HepG2 (cell line): ENCODE measurements around the gene SPATA33. TPM values are rescaled to one million over a fixed set of nuclear protein-coding genes. Genes with fewer than 3 reads are reported as not detected.

ENCODE experiments used
- AFF4 ChIP-seq: sonication (generic); formaldehyde crosslinking; IDR thresholded peaks from 2 replicates; pipeline ENCODE4 v1.4.0; 2020; ENCODE audit warnings: missing genetic modification reagents
- ARID2 ChIP-seq: sonication (generic); formaldehyde crosslinking; IDR thresholded peaks from 2 replicates; pipeline ENCODE4 v1.8.1; 2022; ENCODE audit warnings: mild to moderate bottlenecking, missing genetic modification reagents, borderline replicate concordance
- FOXA3 ChIP-seq: IDR thresholded peaks from 2 replicates; pipeline ENCODE4 v1.6.1; 2016; ENCODE audit warnings: missing genetic modification reagents, missing compliant biosample characterization
- HDAC2 ChIP-seq: sonication (generic); formaldehyde crosslinking; IDR thresholded peaks from 2 replicates; pipeline ENCODE4 v1.4.0; 2020; ENCODE audit warnings: missing genetic modification reagents
- HOXA5 ChIP-seq: sonication (generic); formaldehyde crosslinking; IDR thresholded peaks from 2 replicates; pipeline ENCODE4 v1.4.0; 2020; ENCODE audit warnings: missing genetic modification reagents
- NKX3-1 ChIP-seq: sonication (generic); formaldehyde crosslinking; IDR thresholded peaks from 2 replicates; pipeline ENCODE4 v1.5.0; 2020; ENCODE audit warnings: missing genetic modification reagents
- PITX1 ChIP-seq: sonication (generic); formaldehyde crosslinking; IDR thresholded peaks from 2 replicates; pipeline ENCODE4 v1.5.1; 2020; ENCODE audit warnings: mild to moderate bottlenecking, missing genetic modification reagents
- PREB ChIP-seq: sonication (generic); formaldehyde crosslinking; IDR thresholded peaks from 2 replicates; pipeline ENCODE4 v1.4.0; 2020; ENCODE audit warnings: missing genetic modification reagents
- SMARCE1 ChIP-seq: fragments of 450-650 bp; IDR thresholded peaks from 2 replicates; pipeline ENCODE4 v1.6.1; 2017; ENCODE audit warnings: borderline replicate concordance
- TBL1XR1 ChIP-seq: fragments of 150-350 bp; IDR thresholded peaks from 2 replicates; pipeline ENCODE4 v1.6.1; 2014; ENCODE audit warnings: borderline replicate concordance, low read length; ENCODE audit not compliant: partially characterized antibody
- TCF7 ChIP-seq: sonication (generic); IDR thresholded peaks from 2 replicates; pipeline ENCODE4 v1.6.1; 2016; ENCODE audit warnings: antibody characterized with exemption, low read depth
- XRCC5 ChIP-seq: fragments of 200-400 bp; formaldehyde crosslinking; optimal IDR thresholded peaks from 2 replicates; pipeline ENCODE3; 2017; ENCODE audit warnings: mild to moderate bottlenecking, low read length
- ZBTB14 ChIP-seq: sonication (generic); formaldehyde crosslinking; IDR thresholded peaks from 2 replicates; pipeline ENCODE4 v1.4.0; 2020; ENCODE audit warnings: missing genetic modification reagents
- ZNF101 ChIP-seq: sonication (generic); formaldehyde crosslinking; IDR thresholded peaks from 2 replicates; pipeline ENCODE4 v1.4.0; 2020; ENCODE audit warnings: mild to moderate bottlenecking, low read depth, missing genetic modification reagents, borderline replicate concordance
- ZNF275 ChIP-seq: sonication (generic); formaldehyde crosslinking; IDR thresholded peaks from 2 replicates; pipeline ENCODE4 v1.8.0; 2022; ENCODE audit warnings: missing genetic modification reagents, mild to moderate bottlenecking, inconsistent platforms, borderline replicate concordance
- ZNF317 ChIP-seq: sonication (generic); formaldehyde crosslinking; IDR thresholded peaks from 2 replicates; pipeline ENCODE4 v1.5.0; 2020; ENCODE audit warnings: mild to moderate bottlenecking, missing genetic modification reagents
- ZNF564 ChIP-seq: sonication (generic); formaldehyde crosslinking; IDR thresholded peaks from 2 replicates; pipeline ENCODE4 v1.8.1; 2023; ENCODE audit warnings: mild to moderate bottlenecking, missing genetic modification reagents
- ZNF616 ChIP-seq: sonication (generic); formaldehyde crosslinking; IDR thresholded peaks from 2 replicates; pipeline ENCODE4 v1.5.0; 2020; ENCODE audit warnings: low read depth, mild to moderate bottlenecking, missing genetic modification reagents
- polyA plus RNA-seq, 8 experiments: library from polyadenylated mRNA; depleted of rRNA in 3 of 8; stranded (reverse) in 7 of 8; unstranded in 1 of 8; fragments of >200 nt; fragmentation: Illumina TruSeq in 4 of 8; extraction: Trizol in 4 of 8; gene quantifications; 2 replicates each; pipeline versions ENCODE4 v1.2.1 to v1.2.3, GENCODE V29; 2011 to 2016; ENCODE audit warnings: low read depth in 4 of 8, missing spikeins in 1 of 8, mixed read lengths in 1 of 8; ENCODE audit not compliant: insufficient read depth in 1 of 8
- total RNA-seq, 5 experiments: library from RNA; depleted of rRNA; stranded (reverse); fragments of >200 nt; fragmentation: Illumina TruSeq; extraction: Trizol; gene quantifications; 2 replicates each; pipeline ENCODE4 v1.2.3, GENCODE V29; 2016; ENCODE audit warnings: low read depth in 1 of 5
- TF ChIP-seq, protein P1 (sequence below): sonication (generic); formaldehyde crosslinking; IDR thresholded peaks from 2 replicates; pipeline ENCODE4 v1.5.0; 2020; ENCODE audit warnings: mild to moderate bottlenecking, missing genetic modification reagents

Gene SPATA33
- total and polyA plus RNA-seq, 2 of the 13 experiments (the other 11 are each of a cell fraction or from before 2014, with no cell fraction given): 5.7 to 11.0 TPM

DNA sequence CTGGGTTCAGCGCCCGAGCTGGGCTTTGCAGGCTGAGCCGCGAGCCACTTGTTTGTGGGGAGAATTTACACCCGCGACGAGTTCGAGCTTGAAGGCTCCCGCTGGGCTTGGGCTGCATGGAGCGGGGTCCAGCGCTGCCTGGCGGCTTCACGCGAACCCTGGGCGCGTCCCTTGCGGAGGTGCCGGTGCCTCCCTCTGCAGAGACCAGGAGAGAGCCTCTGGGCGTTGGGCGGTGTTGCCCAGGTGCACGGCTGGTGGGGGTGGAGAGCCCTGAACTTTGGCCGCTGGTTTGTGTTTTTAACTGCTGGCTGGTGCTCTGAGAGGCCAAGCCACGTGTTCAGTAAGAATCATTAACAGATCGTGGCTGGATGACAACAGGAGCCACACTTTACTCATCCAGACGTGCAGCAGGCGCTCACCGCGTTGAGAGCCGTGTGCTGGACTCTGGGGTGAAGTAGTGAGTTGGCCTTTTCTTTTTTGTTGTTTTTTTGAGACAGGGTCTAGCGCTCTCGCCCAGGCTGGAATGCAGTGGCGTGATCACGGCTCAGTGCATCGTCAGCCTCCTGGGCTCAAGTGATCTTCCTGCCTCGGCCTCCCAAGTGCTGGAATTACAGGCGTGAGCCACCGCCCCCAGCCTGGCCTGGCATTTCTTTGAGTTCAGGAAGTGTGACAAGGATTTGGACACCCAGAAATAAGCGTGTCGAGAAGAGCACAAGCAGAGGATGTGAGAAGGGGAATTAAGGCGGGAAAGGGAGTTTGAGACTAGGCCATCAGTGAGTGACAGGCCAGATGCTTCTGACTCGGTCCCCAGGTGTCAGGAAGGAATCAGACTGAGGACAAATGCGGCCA lies 29.7 kb downstream of the SPATA33 start (continued):
- TF ChIP-seq HDAC2: peak; percentile 96
- peak; percentile 87 for TF ChIP-seq FOXA3 (CRISPR knock-in tag)
- TF ChIP-seq ZNF616 (CRISPR knock-in tag): peak; percentile 97
- peak; percentile 62 for TF ChIP-seq TBL1XR1
- peak; percentile 90 for TF ChIP-seq PITX1 (CRISPR knock-in tag)
- TF ChIP-seq ARID2 (CRISPR knock-in tag): peak; percentile 100
- TF ChIP-seq, protein P1, sequence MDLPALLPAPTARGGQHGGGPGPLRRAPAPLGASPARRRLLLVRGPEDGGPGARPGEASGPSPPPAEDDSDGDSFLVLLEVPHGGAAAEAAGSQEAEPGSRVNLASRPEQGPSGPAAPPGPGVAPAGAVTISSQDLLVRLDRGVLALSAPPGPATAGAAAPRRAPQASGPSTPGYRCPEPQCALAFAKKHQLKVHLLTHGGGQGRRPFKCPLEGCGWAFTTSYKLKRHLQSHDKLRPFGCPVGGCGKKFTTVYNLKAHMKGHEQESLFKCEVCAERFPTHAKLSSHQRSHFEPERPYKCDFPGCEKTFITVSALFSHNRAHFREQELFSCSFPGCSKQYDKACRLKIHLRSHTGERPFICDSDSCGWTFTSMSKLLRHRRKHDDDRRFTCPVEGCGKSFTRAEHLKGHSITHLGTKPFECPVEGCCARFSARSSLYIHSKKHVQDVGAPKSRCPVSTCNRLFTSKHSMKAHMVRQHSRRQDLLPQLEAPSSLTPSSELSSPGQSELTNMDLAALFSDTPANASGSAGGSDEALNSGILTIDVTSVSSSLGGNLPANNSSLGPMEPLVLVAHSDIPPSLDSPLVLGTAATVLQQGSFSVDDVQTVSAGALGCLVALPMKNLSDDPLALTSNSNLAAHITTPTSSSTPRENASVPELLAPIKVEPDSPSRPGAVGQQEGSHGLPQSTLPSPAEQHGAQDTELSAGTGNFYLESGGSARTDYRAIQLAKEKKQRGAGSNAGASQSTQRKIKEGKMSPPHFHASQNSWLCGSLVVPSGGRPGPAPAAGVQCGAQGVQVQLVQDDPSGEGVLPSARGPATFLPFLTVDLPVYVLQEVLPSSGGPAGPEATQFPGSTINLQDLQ (CRISPR knock-in tag): peak; percentile 92
- TF ChIP-seq SMARCE1: no peak
- peak; percentile 96; the same call in 1 of the 2 replicates for TF ChIP-seq ZNF101 (CRISPR knock-in tag)
- peak; percentile 65; the same call in 1 of the 2 replicates for TF ChIP-seq PREB (CRISPR knock-in tag)
- peak; percentile 97 for TF ChIP-seq ZNF275 (CRISPR knock-in tag)
- TF ChIP-seq NKX3-1 (CRISPR knock-in tag): peak; percentile 99
- peak; percentile 96 for TF ChIP-seq ZNF317 (CRISPR knock-in tag)
- TF ChIP-seq ZBTB14 (CRISPR knock-in tag): peak; percentile 62
- TF ChIP-seq XRCC5: peak; percentile 94
- peak; percentile 96 for TF ChIP-seq ZNF564 (CRISPR knock-in tag)
- TF ChIP-seq TCF7: no peak
- peak; percentile 99 for TF ChIP-seq HOXA5 (CRISPR knock-in tag)
- peak; percentile 49; the same call in 1 of the 2 replicates for TF ChIP-seq AFF4 (CRISPR knock-in tag)
